NCI-H345 treated with DMSO at 0.1 percent for 48 hours (cell line): ENCODE results near the gene HERPUD2.

Experiments used
- DNase-seq: peaks from one replicate; lab custom pipeline; 2025; ENCODE audit not compliant: unreplicated experiment; lab: John Stamatoyannopoulos, UW

The HERPUD2 gene

GRCh38 chr7:35694784-35695472 lies at the start of gene HERPUD2:
HERPUD2 (minus strand) TSS chr7:35695135; CDS start chr7:35694330, 805 bp downstream.
- peak; percentile 87 for DNase-seq

- DNase-seq = no peak
Observed at GRCh38 chr7:35738889-35739288, 44.0 kb upstream of the HERPUD2 start.

GRCh38 chr7:35736725-35737124 lies 41.8 kb upstream of the HERPUD2 start:
- DNase-seq = no peak

- DNase-seq = no peak
Observed at GRCh38 chr7:35735396-35735795, 40.5 kb upstream of the HERPUD2 start.

- DNase-seq = no peak
Observed at GRCh38 chr7:35734001-35734483, 39.1 kb upstream of the HERPUD2 start.

GRCh38 chr7:35731349-35731748 lies 36.4 kb upstream of the HERPUD2 start:
- no peak for DNase-seq

- no peak for DNase-seq
Observed at GRCh38 chr7:35729061-35729783, 34.3 kb upstream of the HERPUD2 start.

GRCh38 chr7:35728412-35729060 lies 33.6 kb upstream of the HERPUD2 start:
- no peak for DNase-seq

GRCh38 chr7:35727571-35727970 lies 32.6 kb upstream of the HERPUD2 start:
- no peak for DNase-seq

- DNase-seq = no peak
Observed at GRCh38 chr7:35726654-35727053, 31.7 kb upstream of the HERPUD2 start.

GRCh38 chr7:35725280-35725680 lies 30.3 kb upstream of the HERPUD2 start:
- no peak for DNase-seq

GRCh38 chr7:35723011-35723410 lies 28.1 kb upstream of the HERPUD2 start:
- DNase-seq = no peak

- no peak for DNase-seq
Observed at GRCh38 chr7:35722054-35722849, 27.3 kb upstream of the HERPUD2 start.

GRCh38 chr7:35721288-35721687 lies 26.4 kb upstream of the HERPUD2 start:
- no peak for DNase-seq

GRCh38 chr7:35720849-35721248 lies 25.9 kb upstream of the HERPUD2 start:
- no peak for DNase-seq

GRCh38 chr7:35720032-35720431 lies 25.1 kb upstream of the HERPUD2 start:
- no peak for DNase-seq

GRCh38 chr7:35718047-35718446 lies 23.1 kb upstream of the HERPUD2 start:
- no peak for DNase-seq

GRCh38 chr7:35717516-35717915 lies 22.6 kb upstream of the HERPUD2 start:
- DNase-seq = no peak

GRCh38 chr7:35717013-35717412 lies 22.1 kb upstream of the HERPUD2 start:
- no peak for DNase-seq

GRCh38 chr7:35716038-35716803 lies 21.3 kb upstream of the HERPUD2 start:
- DNase-seq = no peak
